Astrocyte (in vitro differentiated cells and primary cell): ENCODE data around the gene GSTP1.

ENCODE experiments used
- EZH2 ChIP-seq: IDR thresholded peaks from 2 replicates; pipeline ENCODE4 v1.6.1; 2012; ENCODE audit warnings: mild to moderate bottlenecking, low read length, inconsistent platforms; ENCODE audit not compliant: insufficient read depth
- TF ChIP-seq, protein P1 (sequence below): IDR thresholded peaks from 2 replicates; pipeline ENCODE4 v1.5.1; 2011; ENCODE audit warnings: low read depth, mild to moderate bottlenecking, inconsistent platforms, low read length, moderate library complexity; ENCODE audit not compliant: insufficient read depth

DNA sequence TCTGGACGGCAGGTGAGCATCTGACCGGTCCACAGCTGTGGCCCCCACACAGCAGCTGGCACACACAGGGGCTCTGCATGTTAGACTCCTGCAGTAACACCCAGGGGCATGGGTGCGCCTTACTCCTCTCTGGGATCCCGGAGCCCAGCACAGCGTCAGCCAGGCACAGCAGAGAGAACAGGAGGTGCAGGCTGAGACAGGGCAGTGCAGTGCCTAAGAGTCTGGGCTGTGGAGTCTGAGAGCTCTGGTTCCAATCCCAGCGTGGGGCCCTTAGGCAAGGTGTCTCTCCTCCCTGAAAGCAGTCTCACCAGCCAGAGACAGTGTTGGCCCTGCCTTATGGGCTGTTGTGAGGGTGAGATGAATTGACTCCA is 43.8 kb downstream of the GSTP1 start:
- TF ChIP-seq, protein P1, sequence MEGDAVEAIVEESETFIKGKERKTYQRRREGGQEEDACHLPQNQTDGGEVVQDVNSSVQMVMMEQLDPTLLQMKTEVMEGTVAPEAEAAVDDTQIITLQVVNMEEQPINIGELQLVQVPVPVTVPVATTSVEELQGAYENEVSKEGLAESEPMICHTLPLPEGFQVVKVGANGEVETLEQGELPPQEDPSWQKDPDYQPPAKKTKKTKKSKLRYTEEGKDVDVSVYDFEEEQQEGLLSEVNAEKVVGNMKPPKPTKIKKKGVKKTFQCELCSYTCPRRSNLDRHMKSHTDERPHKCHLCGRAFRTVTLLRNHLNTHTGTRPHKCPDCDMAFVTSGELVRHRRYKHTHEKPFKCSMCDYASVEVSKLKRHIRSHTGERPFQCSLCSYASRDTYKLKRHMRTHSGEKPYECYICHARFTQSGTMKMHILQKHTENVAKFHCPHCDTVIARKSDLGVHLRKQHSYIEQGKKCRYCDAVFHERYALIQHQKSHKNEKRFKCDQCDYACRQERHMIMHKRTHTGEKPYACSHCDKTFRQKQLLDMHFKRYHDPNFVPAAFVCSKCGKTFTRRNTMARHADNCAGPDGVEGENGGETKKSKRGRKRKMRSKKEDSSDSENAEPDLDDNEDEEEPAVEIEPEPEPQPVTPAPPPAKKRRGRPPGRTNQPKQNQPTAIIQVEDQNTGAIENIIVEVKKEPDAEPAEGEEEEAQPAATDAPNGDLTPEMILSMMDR = no peak
- TF ChIP-seq EZH2 = no peak
